Measurements from ENCODE around the gene ADGRD2.

The ADGRD2 gene

GRCh38 chr9:124511426-124511840, 61.2 kb downstream of the ADGRD2 start:
- TF ChIP-seq REST (IDR thresholded peaks at IDR 0.05; ENCODE audit: insufficient read depth in 1 of 2, low read depth in 2 of 2, low read length in 2 of 2), result no peak
- no peak for TF ChIP-seq POLR2AphosphoS5 (IDR thresholded peaks at IDR 0.05; ENCODE audit: low read depth, low read length)
- no peak for TF ChIP-seq SIN3A (IDR thresholded peaks at IDR 0.05; ENCODE audit: borderline replicate concordance, insufficient read depth, low read length)
- no peak for TF ChIP-seq FOXP2 (optimal IDR thresholded peaks at IDR 0.05; ENCODE audit: borderline replicate concordance, extremely low read depth, extremely low read length, insufficient read depth)
- TF ChIP-seq TAF1 (IDR thresholded peaks at IDR 0.05; ENCODE audit: borderline replicate concordance, insufficient read depth, low read length), result no peak

GRCh38 chr9:124511891-124512805, 61.9 kb downstream of the ADGRD2 start:
- TF ChIP-seq REST (IDR thresholded peaks at IDR 0.05; ENCODE audit: insufficient read depth in 1 of 2, low read depth in 2 of 2, low read length in 2 of 2), result no peak
- TF ChIP-seq POLR2AphosphoS5 (IDR thresholded peaks at IDR 0.05; ENCODE audit: low read depth, low read length), result no peak
- no peak for TF ChIP-seq TAF1 (IDR thresholded peaks at IDR 0.05; ENCODE audit: borderline replicate concordance, insufficient read depth, low read length)
- TF ChIP-seq FOXP2 (optimal IDR thresholded peaks at IDR 0.05; ENCODE audit: borderline replicate concordance, extremely low read depth, extremely low read length, insufficient read depth), result no peak
- no peak for TF ChIP-seq SIN3A (IDR thresholded peaks at IDR 0.05; ENCODE audit: borderline replicate concordance, insufficient read depth, low read length)

GRCh38 chr9:124512806-124513204, 62.6 kb downstream of the ADGRD2 start:
- no peak for TF ChIP-seq TAF1 (IDR thresholded peaks at IDR 0.05; ENCODE audit: borderline replicate concordance, insufficient read depth, low read length)
- TF ChIP-seq SIN3A (IDR thresholded peaks at IDR 0.05; ENCODE audit: borderline replicate concordance, insufficient read depth, low read length), result no peak
- TF ChIP-seq REST (IDR thresholded peaks at IDR 0.05; ENCODE audit: insufficient read depth in 1 of 2, low read depth in 2 of 2, low read length in 2 of 2), result no peak
- TF ChIP-seq FOXP2 (optimal IDR thresholded peaks at IDR 0.05; ENCODE audit: borderline replicate concordance, extremely low read depth, extremely low read length, insufficient read depth), result no peak
- TF ChIP-seq POLR2AphosphoS5 (IDR thresholded peaks at IDR 0.05; ENCODE audit: low read depth, low read length), result no peak

GRCh38 chr9:124513376-124513994, 63.2 kb downstream of the ADGRD2 start:
- no peak for TF ChIP-seq TAF1 (IDR thresholded peaks at IDR 0.05; ENCODE audit: borderline replicate concordance, insufficient read depth, low read length)

- TF ChIP-seq POLR2AphosphoS5 (IDR thresholded peaks at IDR 0.05; ENCODE audit: low read depth, low read length), result no peak
Measured at GRCh38 chr9:124514125-124514524, 63.9 kb downstream of the ADGRD2 start.

- TF ChIP-seq REST (IDR thresholded peaks at IDR 0.05; ENCODE audit: insufficient read depth in 1 of 2, low read depth in 2 of 2, low read length in 2 of 2) (no peak), TAF1 (IDR thresholded peaks at IDR 0.05; ENCODE audit: borderline replicate concordance, insufficient read depth, low read length) (no peak), POLR2AphosphoS5 (IDR thresholded peaks at IDR 0.05; ENCODE audit: low read depth, low read length) (no peak), SIN3A (IDR thresholded peaks at IDR 0.05; ENCODE audit: borderline replicate concordance, insufficient read depth, low read length) (no peak), FOXP2 (optimal IDR thresholded peaks at IDR 0.05; ENCODE audit: borderline replicate concordance, extremely low read depth, extremely low read length, insufficient read depth) (no peak)
Measured at GRCh38 chr9:124514874-124515273, 64.6 kb downstream of the ADGRD2 start.

Measured in PFSK-1 (cell line).